GM20431 (cell line): ENCODE data around the gene FKBP5.
"Not testable (repeated sequence)": the region's sequence is repeated elsewhere in the genome, so short reads cannot be mapped to it uniquely, and the experiment has no call there.

Experiments
- in situ Hi-C: fragments of 300-500 bp; cut with MseI, MboI; formaldehyde crosslinking; loops from one replicate; pipeline ENCODE4 v1.15.0; 2020; ENCODE audit warnings: low sequenced_read_pairs; ENCODE audit not compliant: unreplicated experiment

FKBP5 gene

DNA sequence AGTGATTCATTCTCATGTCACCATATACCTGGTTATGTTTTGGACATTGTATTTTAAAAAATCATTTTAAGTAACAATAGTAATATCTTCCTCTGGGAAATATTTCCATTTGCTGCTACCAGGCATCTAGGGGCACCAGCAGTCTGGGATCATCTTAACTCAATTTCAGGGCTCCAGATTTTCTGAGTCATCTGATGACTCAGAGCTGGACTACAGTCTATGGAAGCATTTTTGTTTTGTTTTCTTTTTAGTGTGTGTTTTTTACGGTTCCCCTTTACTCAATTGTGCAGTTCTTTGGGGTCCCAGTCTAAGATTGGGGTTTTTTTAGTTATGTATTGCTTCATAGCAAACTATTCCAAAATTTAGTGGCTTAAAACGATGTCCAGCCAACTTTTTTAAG lies 5.7 kb upstream of the FKBP5 start:
- in situ Hi-C loops, result no loop called here

DNA sequence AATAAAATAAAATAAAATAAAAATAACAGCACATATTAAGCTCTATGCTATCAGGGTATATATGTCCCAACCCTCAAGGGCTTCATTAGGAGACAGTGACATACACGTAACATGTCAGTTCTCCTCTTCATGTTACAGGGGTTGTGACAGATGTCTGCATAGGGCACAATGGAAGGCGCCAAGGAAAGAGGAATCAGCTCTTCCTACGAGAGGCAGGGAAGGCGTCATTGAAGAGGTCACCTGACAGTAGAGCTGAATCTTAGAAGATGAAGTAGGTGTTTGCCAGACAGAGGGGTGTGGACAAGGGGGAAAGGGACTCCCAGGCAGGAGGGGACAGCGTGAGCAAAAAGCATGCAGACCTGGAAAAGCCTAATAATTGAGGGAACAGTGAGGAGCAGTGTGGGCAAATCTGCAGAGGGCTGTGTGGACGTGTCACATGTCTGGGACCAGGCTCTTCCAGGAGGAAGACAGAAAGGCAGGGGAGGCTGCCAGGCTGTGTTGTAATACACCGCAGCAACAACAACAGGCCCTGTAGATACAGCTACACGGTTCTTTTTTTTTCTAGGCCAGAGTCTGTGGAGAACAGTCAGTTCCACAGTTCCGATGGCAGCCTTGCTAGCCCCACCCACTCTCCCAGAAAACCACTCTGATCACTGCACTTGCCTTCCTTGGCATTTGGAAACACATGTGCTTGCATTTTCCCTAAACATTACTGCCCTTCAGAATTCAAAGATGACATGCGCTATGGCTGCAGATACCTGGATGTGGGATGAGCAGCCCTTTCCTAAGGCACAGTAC lies 2.5 kb upstream of the FKBP5 start:
- in situ Hi-C loops, result no loop called here

DNA sequence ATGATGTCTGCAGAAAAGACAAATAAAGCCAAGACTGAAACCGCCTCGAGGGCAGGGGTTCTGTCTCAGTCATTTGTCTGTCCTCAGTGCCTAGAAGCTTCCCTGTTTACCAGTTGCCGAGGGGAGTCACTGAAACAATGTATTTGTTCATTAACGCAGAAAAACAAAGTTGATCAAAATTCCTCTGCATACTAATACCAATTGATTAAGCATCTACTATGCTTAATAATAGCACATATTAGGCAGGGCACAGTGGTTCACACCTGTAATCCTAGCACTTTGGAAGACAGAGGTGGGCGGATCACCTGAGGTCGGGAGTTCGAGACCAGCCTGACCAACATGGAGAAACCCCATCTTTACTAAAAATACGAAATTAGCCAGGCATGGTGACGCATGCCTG lies 1.8 kb upstream of the FKBP5 start:
- in situ Hi-C loops, result no loop called here

DNA sequence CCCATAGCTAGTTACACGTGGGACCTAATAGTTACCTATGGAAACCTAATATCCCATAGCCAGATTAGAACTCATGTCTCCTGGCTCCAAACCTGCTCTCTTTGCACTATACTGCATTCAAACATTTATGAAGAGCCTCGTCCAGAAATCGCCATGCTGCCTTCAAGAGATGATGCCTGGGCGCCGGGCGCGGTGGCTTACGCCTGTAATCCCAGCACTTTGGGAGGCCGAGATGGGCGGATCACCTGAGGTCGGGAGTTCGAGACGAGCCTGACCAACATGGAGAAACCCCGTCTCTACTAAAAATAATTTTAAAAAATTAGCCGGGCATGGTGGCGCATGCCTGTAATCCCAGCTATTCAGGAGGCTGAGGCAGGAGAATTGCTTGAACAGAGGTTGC lies 1.3 kb upstream of the FKBP5 start:
- in situ Hi-C loops, result not testable (repeated sequence)

DNA sequence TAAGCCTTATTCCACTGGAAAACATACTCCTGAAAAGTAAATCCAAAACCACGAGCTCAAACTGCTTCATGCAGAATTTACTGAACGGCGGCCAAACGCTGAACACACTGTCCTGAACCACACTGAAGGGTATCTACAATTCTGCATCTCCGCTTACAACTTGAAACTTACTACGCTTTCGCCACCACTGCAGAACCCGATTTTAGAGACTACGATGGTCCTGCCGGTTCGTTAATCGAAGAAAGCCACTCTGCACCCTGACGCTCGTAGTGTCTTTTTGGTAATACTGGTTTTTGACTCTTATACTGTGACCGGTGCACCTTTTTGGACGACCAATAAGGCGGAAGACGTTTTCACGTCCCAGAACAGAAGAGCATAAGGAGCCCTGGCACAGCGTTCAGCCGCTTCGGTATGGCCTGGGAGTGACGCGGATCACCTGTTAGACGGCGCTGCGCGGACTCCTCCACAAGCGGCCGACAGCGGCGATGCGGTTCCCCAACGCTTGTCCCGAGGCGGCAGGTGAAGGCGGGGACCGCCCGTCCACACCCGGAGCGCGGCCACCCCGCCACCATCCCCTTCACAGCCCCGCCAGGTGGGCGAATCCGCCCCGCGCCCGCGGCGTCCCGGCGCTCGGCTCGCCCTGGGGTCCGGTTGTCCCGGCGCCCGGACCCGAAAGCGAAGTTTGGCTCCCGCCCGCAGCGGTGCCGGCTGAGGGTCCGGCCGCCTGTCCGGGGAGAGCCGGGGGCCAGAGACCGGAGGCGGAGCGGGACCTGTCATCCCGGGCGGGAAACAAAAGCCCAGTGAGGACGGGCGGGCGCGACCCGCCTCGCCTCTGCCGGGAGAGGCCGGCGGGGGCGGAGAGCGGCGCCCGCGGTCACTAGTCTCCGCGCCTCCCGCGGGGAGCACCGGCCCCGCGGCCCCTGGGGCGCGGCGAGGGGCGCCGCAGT lies 784 bp downstream of the FKBP5 start:
- in situ Hi-C loops, result no loop called here

DNA sequence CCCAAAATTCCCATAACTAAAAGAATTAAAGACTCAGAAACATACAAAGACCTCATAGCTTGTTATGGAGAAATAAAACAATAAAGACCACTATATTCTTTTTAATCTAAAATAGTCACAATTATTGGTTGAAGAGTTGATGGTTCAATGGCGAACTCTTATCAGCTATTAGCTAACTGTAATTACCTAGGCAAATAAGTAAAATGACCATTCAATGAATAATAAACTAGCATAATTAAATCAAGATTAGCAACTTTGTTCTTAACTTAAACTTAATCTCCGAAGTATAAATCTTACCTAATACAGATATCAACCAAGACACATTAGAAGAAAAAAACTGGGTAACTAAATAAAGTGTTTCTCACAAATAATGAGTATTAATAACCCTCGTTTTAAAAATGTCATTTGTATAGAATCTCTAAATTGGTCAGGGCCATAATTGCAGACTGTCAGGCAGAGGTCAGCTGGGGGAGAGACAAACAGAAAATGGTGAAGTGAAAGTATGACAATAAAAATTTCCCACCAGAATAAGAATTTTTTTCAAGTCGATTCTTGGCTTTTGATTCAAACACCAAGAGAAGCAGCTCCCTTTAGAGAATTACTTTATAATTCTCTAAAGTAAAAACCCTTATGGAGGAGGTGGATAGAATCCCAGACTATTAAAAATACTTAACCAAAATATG lies 1.7 kb downstream of the FKBP5 start:
- in situ Hi-C loops, result no loop called here

DNA sequence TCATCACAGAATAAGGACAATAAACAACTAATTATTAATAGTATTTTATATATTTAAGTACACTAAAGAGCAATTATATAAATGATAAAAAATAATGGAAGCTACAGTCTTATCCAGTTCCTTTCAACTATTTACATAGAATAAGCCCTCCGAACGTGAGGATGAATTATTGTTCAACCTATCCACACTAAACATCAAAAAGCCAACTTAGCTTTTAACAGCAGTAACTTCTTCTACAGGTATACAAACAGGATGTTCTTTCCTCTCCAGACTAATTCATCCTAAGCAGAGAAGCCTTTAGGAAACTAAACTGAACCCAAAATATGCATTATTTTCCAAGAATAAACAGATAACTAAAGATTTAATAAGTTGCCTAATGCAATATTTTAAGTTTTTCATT lies 2.3 kb downstream of the FKBP5 start:
- in situ Hi-C loops, result no loop called here

DNA sequence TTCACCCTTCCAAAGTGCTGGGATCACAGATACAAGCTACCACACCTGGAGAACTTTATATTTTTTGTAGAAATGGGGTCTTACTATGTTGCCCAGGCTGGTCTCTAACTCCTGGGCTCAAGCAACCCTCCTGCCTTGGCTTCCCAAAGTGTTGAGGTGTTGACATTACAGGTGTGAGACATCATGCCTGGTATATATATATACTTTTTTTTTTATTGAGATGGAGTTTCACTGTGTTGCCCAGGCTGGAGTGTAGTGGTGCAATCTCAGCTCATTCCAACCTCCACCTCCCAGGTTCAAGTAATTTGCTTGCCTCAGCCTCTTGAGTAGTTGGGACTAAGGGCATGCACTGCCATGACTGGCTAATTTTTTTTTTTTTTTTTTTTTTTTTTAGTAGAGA lies 5.4 kb downstream of the FKBP5 start:
- in situ Hi-C loops, result no loop called here

DNA sequence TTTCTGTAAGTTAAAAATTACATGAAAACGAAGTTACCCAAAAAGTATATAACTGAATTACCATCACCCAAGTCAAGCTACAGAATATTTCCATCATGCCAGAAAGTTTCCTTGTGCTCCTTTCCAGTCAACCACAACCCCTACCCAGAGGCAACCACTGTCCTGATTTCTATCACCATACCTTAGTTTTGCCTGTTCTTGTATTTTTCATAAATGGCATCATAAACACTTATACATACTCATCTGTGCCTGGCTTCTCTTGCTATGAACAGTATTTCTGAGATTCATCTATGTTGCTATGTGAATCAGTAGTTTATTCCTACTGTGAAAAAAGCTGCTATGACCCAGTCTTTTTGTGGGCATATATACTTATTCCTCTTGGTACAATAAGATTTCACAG lies 7.4 kb downstream of the FKBP5 start:
- in situ Hi-C loops, result no loop called here

DNA sequence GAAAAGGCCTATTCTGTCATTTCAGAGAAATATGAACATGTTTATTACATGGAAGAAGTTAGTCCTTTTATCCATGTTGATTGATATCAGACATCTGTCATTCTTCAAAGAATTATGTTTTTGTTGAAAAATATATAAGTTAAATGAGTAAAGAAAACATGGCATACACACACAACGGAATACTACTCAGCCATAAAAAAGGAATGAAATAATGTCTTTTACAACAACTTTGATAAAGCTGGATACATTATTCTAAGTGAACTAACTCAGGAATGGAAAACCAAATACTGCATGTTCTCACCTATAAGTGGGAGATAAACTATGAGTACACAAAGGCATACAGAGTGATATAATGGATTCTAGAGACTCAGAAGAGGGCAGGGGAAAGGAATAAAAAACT lies 9.3 kb downstream of the FKBP5 start:
- in situ Hi-C loops, result no loop called here

DNA sequence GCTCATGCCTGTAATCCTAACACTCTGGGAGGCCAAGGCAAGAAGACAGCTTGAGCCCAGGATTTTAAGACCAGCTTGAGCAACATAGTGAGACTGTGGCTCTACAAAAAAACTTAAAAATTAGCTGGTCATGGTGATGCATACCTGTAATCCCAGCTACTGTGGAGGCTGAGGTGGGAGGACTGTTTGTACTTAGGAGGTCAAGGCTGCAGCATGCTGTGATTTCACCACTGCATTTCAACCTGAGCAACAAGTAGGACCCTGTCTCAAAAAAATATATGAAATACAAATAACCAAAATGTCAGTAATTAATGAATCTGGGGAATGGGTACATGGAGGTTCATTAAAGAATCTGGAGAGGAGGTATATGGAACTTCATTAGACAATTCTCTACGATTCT lies 9.9 kb downstream of the FKBP5 start:
- in situ Hi-C loops, result no loop called here

DNA sequence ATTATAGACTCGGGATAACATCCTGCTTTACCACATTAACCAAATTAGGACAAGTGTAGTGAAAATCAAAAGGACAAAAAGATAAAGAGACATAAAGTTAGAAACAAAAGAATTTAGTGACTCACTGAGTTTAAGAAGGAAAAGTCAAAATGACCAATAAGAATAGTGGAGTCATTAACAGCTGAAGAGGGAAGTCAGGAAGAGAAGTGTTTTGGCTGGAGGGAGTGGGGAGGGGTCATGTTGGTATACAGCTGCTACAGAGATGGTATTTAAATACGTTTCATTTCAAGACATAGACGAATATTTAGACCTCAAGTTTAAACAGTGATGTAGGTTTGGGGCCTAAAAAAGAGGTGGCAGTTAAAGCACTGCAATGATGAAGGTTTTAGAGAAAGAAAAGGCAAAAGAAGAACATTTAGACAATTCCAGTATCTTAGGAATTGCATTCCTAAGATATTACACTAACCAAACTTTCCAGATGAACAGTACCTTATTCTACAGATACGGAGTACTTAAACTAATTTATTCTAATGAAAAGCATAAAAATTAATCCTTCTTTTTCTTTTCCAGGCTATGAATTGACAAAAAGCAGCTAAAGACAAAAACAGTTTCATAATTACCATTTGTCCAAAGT lies 10.6 kb downstream of the FKBP5 start:
- in situ Hi-C loops, result no loop called here

DNA sequence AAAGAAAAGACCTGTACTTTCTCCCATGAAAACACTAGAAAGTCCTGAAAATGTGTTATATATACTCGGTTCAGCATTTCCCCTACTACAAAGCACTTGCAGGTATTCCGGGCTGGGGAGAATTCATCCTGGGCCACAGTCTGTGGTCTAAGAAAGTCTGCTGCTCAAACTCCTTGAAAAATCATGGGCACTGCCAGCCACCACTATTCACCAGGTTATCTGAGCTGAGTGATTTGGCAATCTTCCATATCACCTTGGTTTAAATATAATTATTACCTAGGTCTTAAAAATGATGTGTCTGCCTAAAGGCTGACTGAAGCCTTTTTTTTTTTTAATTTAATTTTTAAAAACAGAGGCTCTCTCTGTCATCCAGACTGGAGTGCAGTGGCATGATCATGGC lies 11.3 kb downstream of the FKBP5 start:
- in situ Hi-C loops, result no loop called here

DNA sequence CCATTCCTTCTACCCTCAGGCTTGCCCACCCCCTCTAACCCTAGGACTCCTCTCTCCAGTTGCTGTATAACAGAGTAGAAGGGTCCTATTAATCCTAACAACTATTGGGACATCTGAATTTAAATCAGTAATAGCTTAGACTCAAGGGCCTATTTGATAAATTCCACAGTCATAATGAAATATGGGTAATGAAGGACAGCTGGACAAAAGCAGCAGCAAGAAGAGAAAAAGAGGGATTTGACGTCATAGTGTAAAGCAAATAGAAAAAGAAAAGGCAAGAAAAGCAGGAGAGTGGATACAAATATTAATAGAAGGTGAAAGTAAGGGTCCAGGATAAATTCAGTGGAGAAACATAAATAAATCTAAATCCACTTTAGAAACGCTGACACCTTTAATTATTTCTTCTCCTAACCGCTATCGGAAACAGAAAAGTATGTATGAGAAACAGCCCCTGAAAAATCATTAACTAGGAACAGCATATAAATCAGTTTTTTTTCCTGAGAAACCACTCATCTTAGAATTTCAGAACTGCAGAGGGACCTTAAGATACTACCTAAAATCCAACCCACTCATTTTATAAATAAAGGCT lies 12.8 kb downstream of the FKBP5 start:
- in situ Hi-C loops, result no loop called here

DNA sequence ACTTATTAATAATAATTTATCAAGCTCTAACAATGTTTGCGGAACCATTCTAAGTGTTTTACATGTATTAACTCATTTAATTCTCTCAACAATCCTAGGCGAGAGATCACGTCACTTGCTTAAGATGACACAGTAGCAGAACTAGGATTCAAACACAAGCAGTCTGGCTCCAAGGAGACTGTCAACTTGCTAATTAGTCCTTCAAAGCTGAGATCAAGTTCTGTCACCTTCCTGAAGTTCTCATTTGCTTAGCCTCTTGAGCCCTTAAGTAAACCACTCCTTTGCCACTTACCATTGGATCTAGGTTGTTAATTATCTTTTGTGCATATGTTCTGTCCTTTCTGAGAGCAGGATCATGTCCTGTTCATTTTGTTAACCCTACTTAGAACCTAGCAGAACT lies 14.1 kb downstream of the FKBP5 start:
- in situ Hi-C loops, result no loop called here

DNA sequence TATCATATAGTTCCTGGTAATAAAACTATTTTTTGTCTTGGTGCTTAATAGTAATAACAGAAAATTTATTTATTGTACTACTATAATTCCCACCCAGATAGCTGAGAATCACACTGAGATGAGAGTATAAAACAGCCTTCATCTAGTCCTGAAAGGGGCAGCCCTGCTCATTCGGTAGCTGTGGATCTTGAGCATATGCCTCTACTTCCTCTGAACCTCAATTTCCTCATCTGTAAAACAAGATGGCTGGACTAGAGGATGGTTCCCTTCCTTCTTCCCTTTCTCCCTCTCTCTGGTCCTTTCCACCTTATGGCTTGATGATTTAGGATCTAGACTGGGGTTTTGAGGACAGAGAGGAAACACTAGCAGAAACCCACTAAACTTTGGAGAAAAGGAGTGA lies 15.0 kb downstream of the FKBP5 start:
- in situ Hi-C loops, result no loop called here

DNA sequence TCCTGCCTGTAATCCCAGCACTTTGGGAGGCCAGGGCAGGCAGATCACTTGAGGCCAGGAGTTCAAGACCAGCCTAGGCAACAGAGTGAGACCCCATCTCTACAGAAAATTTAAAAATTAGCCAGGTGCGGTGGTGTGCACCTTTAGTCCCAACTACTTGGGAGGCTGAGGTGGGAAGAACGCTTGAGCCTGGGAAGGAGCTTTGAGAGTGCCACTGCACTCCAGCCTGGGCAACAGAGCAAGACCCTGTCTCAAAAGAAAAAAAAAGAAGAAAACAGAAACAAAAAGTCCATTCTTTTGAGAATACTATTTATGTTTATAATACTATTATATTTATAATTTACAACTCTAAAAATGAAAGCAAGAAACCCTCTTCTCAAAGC lies 15.4 kb downstream of the FKBP5 start:
- in situ Hi-C loops, result not testable (repeated sequence)

DNA sequence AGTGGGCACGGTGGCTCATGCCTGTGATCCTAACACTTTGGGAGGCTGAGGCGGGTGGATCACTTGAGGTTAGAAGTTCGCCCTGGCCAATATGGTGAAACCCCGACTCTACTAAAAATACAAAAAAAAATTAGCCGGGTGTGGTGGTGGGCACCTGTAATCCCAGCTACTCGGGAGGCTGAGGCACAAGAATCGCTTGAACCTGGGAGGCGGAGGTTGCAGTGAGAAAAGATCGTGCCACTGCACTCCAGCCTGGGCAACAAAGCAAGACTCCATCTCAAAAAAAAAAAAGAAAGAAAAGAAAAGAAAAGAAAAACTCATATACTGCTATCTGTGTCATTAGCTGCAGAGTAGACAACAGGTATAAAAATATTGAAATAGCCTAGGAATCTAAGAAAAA lies 18.3 kb downstream of the FKBP5 start:
- in situ Hi-C loops, result not testable (repeated sequence)

DNA sequence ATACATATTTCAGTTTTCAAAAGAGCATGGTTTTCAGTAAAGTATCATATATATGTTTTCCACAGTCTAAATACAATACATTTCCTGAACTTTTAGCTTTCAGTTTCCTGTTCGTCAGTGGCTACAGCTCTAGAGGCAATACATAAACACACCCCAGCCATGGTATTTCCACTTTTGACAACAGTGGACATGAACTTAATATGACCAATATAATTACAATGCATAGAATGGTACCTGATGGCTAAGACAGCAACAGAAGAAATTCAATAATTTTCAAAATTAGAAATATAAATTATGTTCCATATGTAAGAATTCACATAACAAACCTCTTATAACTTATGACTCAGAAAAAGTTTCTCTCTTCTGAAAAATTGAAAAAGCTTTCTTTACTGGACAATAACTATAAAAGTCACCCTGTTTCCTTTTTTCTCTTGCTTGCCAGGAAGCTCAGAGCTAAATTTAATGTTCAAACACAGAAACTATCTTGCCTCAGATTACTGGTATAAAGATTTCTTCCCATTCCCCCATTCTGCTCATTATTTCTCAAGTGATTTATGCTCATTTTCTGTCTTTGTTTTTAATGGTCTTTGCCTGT lies 19.2 kb downstream of the FKBP5 start:
- in situ Hi-C loops, result no loop called here
